ENCODE results near the gene PARP16. TPM values are rescaled to one million over a fixed set of nuclear protein-coding genes. Genes with fewer than 3 reads are reported as not detected.

PARP16 gene
- total and polyA plus RNA-seq, 2 experiments from 2014 or later, result 9.3 to 19.7 TPM

GRCh38 chr15:65329288-65329983 lies 42.8 kb upstream of the PARP16 start:
- no peak for DNase-seq (ENCODE audit: low spot score)
- H2AFZ ChIP-seq, result no peak overlapping the region
- no peak for TF ChIP-seq CTCF (IDR thresholded peaks at IDR 0.05; ENCODE audit: poor library complexity)
- TF ChIP-seq EZH2 (IDR thresholded peaks at IDR 0.05; ENCODE audit: borderline replicate concordance), result no peak
- no peak for TF ChIP-seq EZH2phosphoT487 (IDR thresholded peaks at IDR 0.05; ENCODE audit: low read depth, severe bottlenecking, unreplicated experiment)

GRCh38 chr15:65328506-65329287 lies 42.0 kb upstream of the PARP16 start:
- DNase-seq (ENCODE audit: low spot score), result no peak
- TF ChIP-seq CTCF (IDR thresholded peaks at IDR 0.05; ENCODE audit: poor library complexity), result no peak
- TF ChIP-seq EZH2phosphoT487 (IDR thresholded peaks at IDR 0.05; ENCODE audit: low read depth, severe bottlenecking, unreplicated experiment), result no peak
- TF ChIP-seq EZH2 (IDR thresholded peaks at IDR 0.05; ENCODE audit: borderline replicate concordance), result no peak

More at GRCh38 chr15:65329288-65329983, 42.8 kb upstream of the PARP16 start:
- Histone ChIP-seq H3K9me3 (ENCODE audit: low read depth) (no peaks in the 10 kb centered on the region), H3K9me2 (replicated peaks; ENCODE audit: insufficient read depth) (no peaks in the 10 kb centered on the region), H3K4me2 (no peak overlapping the region), H3K4me3 (no peak overlapping the region), H3K36me3 (replicated peaks; ENCODE audit: insufficient read depth, low read depth) (no peaks in the 10 kb centered on the region), H3K27ac (no peak overlapping the region), H3K4me1 (ENCODE audit: insufficient read depth) (peaks cover 9% of the 10 kb centered on the region), H3K79me2 (no peaks in the 10 kb centered on the region), H3K27me3 (no peaks in the 10 kb centered on the region), H4K20me1 (ENCODE audit: insufficient read depth, poor library complexity, severe bottlenecking) (no peaks in the 10 kb centered on the region)
- WGBS (ENCODE audit: low lambda C conversion rate, missing lambda C conversion rate), result 96% methylated on average over 21 of the region's 21 CpGs

GRCh38 chr15:65327651-65328393 lies 41.1 kb upstream of the PARP16 start:
- Histone ChIP-seq H3K27me3 (no peaks in the 10 kb centered on the region), H3K79me2 (no peaks in the 10 kb centered on the region), H3K27ac (no peak overlapping the region), H3K9me3 (ENCODE audit: low read depth) (no peaks in the 10 kb centered on the region), H3K4me3 (no peak overlapping the region), H2AFZ (no peak overlapping the region), H3K9me2 (replicated peaks; ENCODE audit: insufficient read depth) (no peaks in the 10 kb centered on the region), H3K36me3 (replicated peaks; ENCODE audit: insufficient read depth, low read depth) (no peaks in the 10 kb centered on the region), H4K20me1 (ENCODE audit: insufficient read depth, poor library complexity, severe bottlenecking) (no peaks in the 10 kb centered on the region), H3K4me1 (ENCODE audit: insufficient read depth) (peaks cover 9% of the 10 kb centered on the region), H3K4me2 (no peak overlapping the region)
- no peak for DNase-seq (ENCODE audit: low spot score)
- no peak for TF ChIP-seq CTCF (IDR thresholded peaks at IDR 0.05; ENCODE audit: poor library complexity)
- TF ChIP-seq EZH2 (IDR thresholded peaks at IDR 0.05; ENCODE audit: borderline replicate concordance), result no peak
- no peak for TF ChIP-seq EZH2phosphoT487 (IDR thresholded peaks at IDR 0.05; ENCODE audit: low read depth, severe bottlenecking, unreplicated experiment)
- 90% methylated on average over 11 of the region's 12 CpGs for WGBS (ENCODE audit: low lambda C conversion rate, missing lambda C conversion rate)

More at GRCh38 chr15:65328506-65329287, 42.0 kb upstream of the PARP16 start:
- no peaks in the 10 kb centered on the region for H3K36me3 ChIP-seq (replicated peaks; ENCODE audit: insufficient read depth, low read depth)
- no peaks in the 10 kb centered on the region for H3K9me2 ChIP-seq (replicated peaks; ENCODE audit: insufficient read depth)
- H4K20me1 ChIP-seq (ENCODE audit: insufficient read depth, poor library complexity, severe bottlenecking), result no peaks in the 10 kb centered on the region
- no peak overlapping the region for H3K4me2 ChIP-seq
- no peak overlapping the region for H2AFZ ChIP-seq
- H3K9me3 ChIP-seq (ENCODE audit: low read depth), result no peaks in the 10 kb centered on the region
- H3K4me1 ChIP-seq (ENCODE audit: insufficient read depth), result peaks cover 9% of the 10 kb centered on the region
- WGBS (ENCODE audit: low lambda C conversion rate, missing lambda C conversion rate), result 93% methylated on average over 21 of the region's 21 CpGs
- H3K27ac ChIP-seq, result no peak overlapping the region
- H3K4me3 ChIP-seq, result no peak overlapping the region
- H3K79me2 ChIP-seq, result no peaks in the 10 kb centered on the region
- H3K27me3 ChIP-seq, result no peaks in the 10 kb centered on the region
